ENCODE data around the gene EXOC8. TPM values are rescaled to one million over a fixed set of nuclear protein-coding genes. Genes with fewer than 3 reads are reported as not detected.
A peak's percentile ranks its signal among the peaks of the same experiment; 100 is the strongest.

The EXOC8 gene, protein sequence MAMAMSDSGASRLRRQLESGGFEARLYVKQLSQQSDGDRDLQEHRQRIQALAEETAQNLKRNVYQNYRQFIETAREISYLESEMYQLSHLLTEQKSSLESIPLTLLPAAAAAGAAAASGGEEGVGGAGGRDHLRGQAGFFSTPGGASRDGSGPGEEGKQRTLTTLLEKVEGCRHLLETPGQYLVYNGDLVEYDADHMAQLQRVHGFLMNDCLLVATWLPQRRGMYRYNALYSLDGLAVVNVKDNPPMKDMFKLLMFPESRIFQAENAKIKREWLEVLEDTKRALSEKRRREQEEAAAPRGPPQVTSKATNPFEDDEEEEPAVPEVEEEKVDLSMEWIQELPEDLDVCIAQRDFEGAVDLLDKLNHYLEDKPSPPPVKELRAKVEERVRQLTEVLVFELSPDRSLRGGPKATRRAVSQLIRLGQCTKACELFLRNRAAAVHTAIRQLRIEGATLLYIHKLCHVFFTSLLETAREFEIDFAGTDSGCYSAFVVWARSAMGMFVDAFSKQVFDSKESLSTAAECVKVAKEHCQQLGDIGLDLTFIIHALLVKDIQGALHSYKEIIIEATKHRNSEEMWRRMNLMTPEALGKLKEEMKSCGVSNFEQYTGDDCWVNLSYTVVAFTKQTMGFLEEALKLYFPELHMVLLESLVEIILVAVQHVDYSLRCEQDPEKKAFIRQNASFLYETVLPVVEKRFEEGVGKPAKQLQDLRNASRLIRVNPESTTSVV
- total RNA-seq (10 to 100 TPM; 11.0 to 15.5 (median 14.6) TPM), polyA plus RNA-seq (1 to 10 TPM; 5.2 to 7.6 TPM)
- long read RNA-seq, donor 1, full-length matches to known transcripts = 3 of 3 reads
- long read RNA-seq, donor 1, partial matches to known transcripts = 0 of 3 reads
- long read RNA-seq, donor 1, other reads (novel, unspliced or antisense) = 0 of 3 reads
- long read RNA-seq, donor 2, full-length matches to known transcripts = 13 of 13 reads
- long read RNA-seq, donor 2, partial matches to known transcripts = 0 of 13 reads
- long read RNA-seq, donor 2, other reads (novel, unspliced or antisense) = 0 of 13 reads
- long read RNA-seq, donor 3, full-length matches to known transcripts = 19 of 19 reads
- long read RNA-seq, donor 3, partial matches to known transcripts = 0 of 19 reads
- long read RNA-seq, donor 3, other reads (novel, unspliced or antisense) = 0 of 19 reads

DNA sequence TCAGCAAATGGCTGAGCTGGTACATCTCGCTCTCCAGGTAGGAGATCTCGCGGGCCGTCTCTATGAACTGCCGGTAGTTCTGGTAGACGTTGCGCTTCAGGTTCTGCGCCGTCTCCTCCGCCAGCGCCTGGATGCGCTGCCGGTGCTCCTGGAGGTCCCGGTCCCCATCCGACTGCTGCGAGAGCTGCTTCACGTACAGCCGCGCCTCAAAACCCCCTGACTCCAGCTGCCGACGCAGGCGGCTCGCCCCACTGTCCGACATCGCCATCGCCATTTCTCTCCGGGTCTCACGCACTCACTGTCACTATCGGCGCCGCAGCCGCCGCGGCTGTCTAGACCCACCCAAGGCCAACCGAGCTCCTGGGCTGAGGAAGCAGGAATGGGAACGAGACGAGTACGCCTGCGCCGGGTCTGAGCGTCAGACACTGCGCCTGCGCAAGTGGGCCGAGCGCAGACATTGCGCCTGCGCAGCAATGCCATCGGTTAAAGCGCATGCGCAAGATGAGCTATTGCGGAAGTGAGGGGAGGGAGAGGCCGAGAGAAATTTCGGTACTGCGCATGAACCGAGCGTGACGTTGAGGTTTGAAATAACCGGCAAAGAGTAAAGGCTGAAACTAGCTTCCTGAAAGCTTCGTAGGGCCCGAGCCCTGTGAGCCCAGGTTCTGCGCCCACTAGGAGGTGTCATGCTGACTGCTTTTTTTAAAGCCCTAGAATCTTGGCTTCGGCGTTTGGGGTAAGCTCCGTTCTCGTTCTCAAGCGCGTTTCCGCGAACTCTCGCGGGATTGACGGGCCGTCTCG lies at the start of gene EXOC8:
TSS of gene EXOC8 (minus strand) at position 381 of the 798 bp plus-strand sequence. CDS start at position 274, 107 bp downstream.
- peak; percentile 96 to 100 (median 97) for DNase-seq
- H3K4me1 ChIP-seq (ENCODE audit: insufficient read depth) = peaks cover 17% of the 10 kb centered on the region
- intact Hi-C loops (cut with DNase I) = no loop called here
- 0 to 1% (median 0%) methylated on average over 63 to 74 of the region's 74 CpGs for WGBS, 3 donors
- H3K27me3 ChIP-seq = no peaks in the 10 kb centered on the region
- no peaks in the 10 kb centered on the region for H3K36me3 ChIP-seq
- H3K9me3 ChIP-seq = no peaks in the 10 kb centered on the region
- H3K4me3 ChIP-seq = peak within 1 kb of the TSS; percentile 69
- peak within 1 kb of the TSS; percentile 79 to 89 for H3K27ac ChIP-seq
- TF ChIP-seq POLR2A (IDR thresholded peaks at IDR 0.05) (peak; percentile 89), EP300 (IDR thresholded peaks at IDR 0.05) (no peak)

DNA sequence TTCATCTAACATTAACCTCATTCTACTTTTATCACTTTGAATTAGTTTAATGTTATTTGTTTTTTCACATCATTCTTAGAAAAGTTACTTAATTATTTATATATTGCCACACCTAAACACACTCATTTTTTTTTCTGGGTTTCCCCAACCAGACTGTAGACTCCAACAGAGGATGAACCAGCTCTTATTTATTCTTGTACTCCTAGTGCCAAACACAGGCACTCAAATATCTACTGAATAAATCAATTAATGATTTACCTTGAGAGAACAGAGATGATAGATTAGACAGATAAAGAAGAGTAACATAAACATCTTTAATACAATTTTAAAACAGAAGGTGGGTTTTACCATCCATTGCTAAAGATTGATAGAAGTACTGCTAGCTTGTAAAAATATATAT lies 48.8 kb upstream of the EXOC8 start:
- Histone ChIP-seq H3K4me3 (no peak overlapping the region), H3K4me1 (ENCODE audit: insufficient read depth) (peaks cover 1% of the 10 kb centered on the region), H3K36me3 (no peaks in the 10 kb centered on the region), H3K27ac (no peak overlapping the region), H3K27me3 (no peaks in the 10 kb centered on the region), H3K9me3 (no peaks in the 10 kb centered on the region)
- no peak for DNase-seq
- no peak for TF ChIP-seq EP300 (IDR thresholded peaks at IDR 0.05)
- TF ChIP-seq, protein P1, sequence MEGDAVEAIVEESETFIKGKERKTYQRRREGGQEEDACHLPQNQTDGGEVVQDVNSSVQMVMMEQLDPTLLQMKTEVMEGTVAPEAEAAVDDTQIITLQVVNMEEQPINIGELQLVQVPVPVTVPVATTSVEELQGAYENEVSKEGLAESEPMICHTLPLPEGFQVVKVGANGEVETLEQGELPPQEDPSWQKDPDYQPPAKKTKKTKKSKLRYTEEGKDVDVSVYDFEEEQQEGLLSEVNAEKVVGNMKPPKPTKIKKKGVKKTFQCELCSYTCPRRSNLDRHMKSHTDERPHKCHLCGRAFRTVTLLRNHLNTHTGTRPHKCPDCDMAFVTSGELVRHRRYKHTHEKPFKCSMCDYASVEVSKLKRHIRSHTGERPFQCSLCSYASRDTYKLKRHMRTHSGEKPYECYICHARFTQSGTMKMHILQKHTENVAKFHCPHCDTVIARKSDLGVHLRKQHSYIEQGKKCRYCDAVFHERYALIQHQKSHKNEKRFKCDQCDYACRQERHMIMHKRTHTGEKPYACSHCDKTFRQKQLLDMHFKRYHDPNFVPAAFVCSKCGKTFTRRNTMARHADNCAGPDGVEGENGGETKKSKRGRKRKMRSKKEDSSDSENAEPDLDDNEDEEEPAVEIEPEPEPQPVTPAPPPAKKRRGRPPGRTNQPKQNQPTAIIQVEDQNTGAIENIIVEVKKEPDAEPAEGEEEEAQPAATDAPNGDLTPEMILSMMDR (IDR thresholded peaks at IDR 0.05) = no peak
- no peak for TF ChIP-seq POLR2A (IDR thresholded peaks at IDR 0.05)
- intact Hi-C loops (cut with DNase I) = no loop called here

DNA sequence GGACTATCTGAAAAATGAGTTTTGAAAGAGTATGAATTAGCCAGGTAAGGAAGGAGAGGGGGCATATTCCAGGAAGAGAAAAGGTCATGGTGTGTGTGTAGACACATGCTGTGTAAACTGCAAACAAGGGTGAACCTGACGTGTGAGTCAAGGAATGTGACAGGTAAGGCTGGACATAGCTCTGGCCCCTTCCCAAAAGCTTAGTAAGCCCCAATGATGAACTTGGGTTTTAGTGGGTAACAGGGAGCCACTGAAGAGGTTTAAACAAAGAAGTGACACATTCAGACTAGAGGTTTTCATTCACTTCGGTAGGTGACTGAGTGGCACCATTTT lies 47.7 kb upstream of the EXOC8 start:
- intact Hi-C loops (cut with DNase I) = no loop called here
- H3K9me3 ChIP-seq = no peaks in the 10 kb centered on the region
- no peak overlapping the region for H3K27ac ChIP-seq
- DNase-seq = no peak
- 94 to 97% (median 95%) methylated on average over 2 of the region's 2 CpGs for WGBS, 3 donors
- no peak overlapping the region for H3K4me3 ChIP-seq
- H3K36me3 ChIP-seq = no peaks in the 10 kb centered on the region
- H3K27me3 ChIP-seq = no peaks in the 10 kb centered on the region
- TF ChIP-seq EP300 (IDR thresholded peaks at IDR 0.05) = no peak
- peaks cover 1% of the 10 kb centered on the region for H3K4me1 ChIP-seq (ENCODE audit: insufficient read depth)

DNA sequence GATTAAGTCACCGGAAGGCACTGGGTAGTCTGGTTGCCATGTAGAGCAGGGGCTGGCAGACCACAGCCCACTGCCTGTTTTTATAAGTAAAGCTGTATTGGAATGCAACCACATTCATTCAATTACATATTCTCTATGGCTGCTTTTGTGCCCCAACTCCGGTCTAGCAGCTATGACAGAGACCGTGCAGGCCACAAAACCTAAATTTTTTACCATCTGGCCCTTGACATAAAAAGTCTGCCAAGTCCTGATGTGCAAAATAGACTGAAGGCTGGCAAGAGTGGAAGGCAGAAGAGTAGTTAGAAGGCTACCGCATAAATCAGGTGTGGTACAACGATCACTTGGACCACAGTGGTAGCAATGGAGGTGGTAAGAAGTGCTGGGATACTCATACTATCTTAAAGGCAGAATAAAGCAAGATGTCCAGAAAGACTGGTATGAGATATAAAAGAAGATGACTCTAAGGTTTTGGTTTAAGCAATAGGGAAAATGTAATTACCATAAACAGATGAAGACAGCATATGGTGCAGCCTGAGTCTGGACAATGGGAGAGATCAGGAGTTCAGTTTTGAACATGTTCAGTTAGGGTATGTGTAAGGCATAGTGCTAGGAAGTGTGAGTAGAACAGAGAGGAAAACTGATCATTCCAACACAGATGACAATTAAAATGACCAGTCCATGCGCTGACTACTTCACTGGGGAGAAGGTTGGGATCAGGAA lies 47.2 kb upstream of the EXOC8 start:
- no peaks in the 10 kb centered on the region for H3K27me3 ChIP-seq

More for the DNA sequence above, 47.2 kb upstream of the EXOC8 start:
- WGBS, 3 donors = 96 to 97% (median 97%) methylated on average over 6 of the region's 6 CpGs
- Histone ChIP-seq H3K27ac (no peak overlapping the region), H3K36me3 (no peaks in the 10 kb centered on the region), H3K4me3 (no peak overlapping the region), H3K9me3 (no peaks in the 10 kb centered on the region), H3K4me1 (ENCODE audit: insufficient read depth) (peaks cover 1% of the 10 kb centered on the region)
- TF ChIP-seq POLR2A (IDR thresholded peaks at IDR 0.05) (no peak), EP300 (IDR thresholded peaks at IDR 0.05) (no peak)
- TF ChIP-seq, protein P1 (IDR thresholded peaks at IDR 0.05) = no peak
- DNase-seq = no peak
- intact Hi-C loops (cut with DNase I) = no loop called here
